Ureter (tissue), 1 donor: ENCODE results near the gene MRGPRD. TPM values are rescaled to one million over a fixed set of nuclear protein-coding genes. Genes with fewer than 3 reads are reported as not detected.
A peak's percentile ranks its signal among the peaks of the same experiment; 100 is the strongest.
"Not testable (repeated sequence)": the region's sequence is repeated elsewhere in the genome, so short reads cannot be mapped to it uniquely, and the experiment has no call there.

Experiments
- DNase-seq: peaks from one replicate; pipeline ENCODE4 v3.0.0-alpha.2; 2020; ENCODE audit warnings: low spot score
- total RNA-seq: library from RNA; stranded (reverse); gene quantifications from one replicate; pipeline ENCODE4 v1.2.4, GENCODE V29; 2023
- donor health status: DM: yes; HTN: yes; CAD: no.

The MRGPRD gene
- total RNA-seq, 1 donor from 2014 or later = not detected

DNA sequence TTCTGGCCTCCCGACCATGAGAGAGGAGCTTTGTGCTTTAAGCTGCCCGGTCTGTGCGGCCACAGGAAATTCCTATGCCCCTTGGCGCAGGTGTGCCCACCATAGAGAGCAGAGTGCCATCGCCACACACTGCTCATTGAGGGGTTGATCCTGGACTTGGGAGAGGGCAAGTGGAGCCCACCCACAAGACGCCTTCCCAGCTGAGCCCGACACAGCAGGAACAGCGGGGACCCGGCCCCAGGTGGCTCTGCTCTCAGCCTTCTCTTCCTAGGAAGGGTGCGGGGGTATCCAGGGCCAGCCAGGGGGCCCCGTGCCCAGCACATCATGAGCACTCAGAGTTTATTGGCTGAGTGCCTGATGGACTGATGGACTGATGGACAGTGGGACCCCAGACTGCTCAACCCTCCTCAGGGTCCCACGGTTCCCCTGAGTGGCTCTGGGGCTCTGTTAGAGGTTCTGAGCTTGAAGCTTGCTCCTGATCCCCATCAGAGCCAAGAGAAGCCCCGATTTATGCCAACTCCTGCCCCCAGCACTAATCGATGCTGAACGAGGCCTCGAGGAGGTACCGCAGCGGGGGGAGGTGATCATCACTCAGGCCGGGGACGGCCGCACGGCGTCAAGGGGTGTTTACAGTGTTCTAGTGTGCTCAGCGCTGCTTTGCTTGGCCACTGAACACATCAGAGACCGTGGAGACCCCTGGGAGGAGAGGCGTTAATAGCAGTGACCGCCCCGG is 13.5 kb upstream of the MRGPRD start:
- peak; percentile 40 for DNase-seq

DNA sequence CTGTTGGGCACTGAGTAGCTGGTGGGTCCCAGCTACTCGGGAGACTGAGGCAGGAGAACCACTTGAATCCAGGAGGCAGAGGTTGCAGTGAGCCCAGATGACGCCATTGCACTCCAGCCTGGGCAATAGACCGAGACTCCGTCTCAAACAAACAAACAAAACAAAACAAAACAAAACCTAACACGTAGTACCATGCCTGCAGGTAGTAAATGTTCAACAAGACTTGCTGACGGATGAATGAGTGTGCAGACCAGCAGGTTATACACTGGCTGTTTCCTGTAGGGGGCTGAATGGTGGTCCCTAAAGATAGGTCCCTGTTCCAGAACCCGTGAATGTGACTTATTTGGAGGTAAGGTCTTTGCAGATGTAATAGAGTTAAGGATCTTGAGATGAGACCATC is 12.8 kb upstream of the MRGPRD start:
- peak; percentile 17 for DNase-seq

DNA sequence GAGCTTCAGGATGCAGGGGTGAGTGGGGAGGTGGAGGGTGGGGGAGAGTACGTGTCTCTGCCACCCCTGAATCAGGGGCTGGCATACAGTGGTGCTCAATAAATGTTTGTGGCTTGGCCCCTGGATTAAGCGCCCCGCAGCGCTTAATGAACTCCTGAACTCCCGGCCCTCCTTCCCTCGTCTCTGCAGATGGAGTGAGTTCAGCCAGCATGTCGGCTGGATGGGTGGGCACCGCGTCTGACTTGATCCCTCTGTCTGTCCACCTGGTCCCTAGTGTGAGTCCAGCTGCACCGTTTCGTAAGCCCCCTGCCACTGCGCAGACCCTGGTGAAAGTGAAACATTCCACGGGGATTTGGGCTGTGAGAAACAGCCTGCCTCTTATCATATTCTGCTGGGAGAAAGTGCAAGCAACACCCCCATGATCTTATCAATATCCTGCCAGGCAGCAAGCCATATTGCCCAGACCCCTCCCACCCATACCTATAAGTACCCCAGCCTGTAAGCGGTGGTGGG is 12.0 kb upstream of the MRGPRD start:
- DNase-seq = peak; percentile 29

DNA sequence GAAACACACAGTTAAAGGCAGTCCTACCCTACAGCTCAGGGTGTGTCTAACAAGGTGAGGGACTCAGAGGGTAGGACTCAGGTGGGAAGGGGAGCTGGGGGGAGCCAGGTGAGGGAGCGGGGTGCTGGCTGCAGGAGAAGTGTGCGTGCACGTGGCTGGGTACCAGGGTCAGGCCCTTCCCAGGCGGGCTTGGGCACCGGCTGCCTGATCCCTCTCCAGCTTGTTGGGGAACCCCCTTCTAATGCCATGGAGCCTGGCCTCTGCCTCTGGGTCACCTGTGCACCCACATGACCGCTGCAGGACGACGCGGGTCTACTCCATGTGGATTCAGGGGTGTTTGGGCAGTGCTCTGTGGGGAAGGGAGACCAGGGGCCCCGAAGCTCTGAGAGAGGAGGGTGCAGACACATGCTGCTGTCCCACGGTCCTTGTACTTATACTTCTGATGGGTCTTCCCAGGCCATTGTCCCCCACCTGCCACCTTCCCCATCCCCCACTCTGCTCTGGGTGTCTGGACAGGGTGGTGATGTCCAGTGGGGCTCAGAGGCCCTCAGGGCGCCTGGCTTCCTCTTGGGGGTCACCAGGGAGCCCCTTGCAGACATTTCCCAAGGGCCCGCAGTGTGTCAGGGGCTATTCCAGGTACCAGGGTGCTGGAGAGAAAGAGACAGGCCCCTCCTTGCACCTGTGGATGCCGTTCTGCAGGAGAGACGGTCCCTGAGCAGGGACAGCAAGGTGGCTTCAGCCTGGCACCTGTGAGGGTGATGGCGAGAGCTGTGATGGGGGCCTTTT is 10.4 kb upstream of the MRGPRD start:
- DNase-seq = peak; percentile 41

DNA sequence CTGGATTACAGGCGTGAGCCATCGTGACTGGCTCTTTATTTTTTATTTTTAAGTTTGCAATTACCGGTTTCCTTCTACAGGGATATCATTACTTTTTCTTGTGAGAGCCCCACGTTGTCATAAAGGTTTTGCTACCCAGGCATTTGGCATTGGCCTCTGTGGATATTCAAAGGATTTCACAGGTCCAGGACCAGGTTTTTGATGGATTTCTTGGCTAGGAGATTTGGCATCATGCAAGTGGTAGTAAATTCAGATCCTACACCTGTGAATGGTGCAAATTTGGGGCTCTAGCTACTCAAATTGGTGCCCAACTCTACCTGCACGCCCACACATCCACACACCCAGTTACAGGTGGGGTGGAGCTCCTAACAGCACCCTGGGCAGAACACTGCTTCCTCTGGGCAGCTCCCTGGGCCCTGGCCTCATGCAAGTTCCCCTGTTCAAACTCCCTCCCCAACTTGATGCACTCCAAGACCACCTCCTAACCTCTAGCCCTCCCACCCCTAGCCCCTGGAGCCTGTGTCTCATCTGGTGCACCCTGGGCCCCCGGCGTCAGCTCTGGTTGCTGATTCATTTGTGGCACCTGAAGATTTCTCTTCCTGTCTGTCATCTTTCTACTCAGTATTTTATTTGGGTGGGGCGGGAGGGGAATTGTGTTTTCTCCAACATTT is 9.3 kb upstream of the MRGPRD start:
- peak; percentile 36 for DNase-seq

DNA sequence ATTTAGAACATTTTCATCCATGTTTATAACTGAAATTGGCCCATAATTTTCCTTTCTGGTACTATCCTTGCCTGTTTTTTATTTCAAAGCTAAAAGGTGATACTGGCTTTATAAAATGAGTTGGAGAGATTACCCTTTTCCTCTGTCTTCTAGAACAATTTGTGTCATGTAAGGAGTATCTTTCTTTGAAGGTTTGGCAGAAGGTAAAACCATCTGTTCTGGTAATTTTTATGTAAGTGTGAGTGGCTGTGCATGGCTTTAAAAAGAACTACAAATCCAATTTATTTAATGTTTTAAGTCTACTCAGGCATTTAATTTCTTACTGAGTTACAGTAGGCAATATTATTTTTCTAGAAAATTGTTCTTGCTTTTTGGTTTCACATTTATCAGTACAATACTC is 7.7 kb upstream of the MRGPRD start:
- no peak for DNase-seq

DNA sequence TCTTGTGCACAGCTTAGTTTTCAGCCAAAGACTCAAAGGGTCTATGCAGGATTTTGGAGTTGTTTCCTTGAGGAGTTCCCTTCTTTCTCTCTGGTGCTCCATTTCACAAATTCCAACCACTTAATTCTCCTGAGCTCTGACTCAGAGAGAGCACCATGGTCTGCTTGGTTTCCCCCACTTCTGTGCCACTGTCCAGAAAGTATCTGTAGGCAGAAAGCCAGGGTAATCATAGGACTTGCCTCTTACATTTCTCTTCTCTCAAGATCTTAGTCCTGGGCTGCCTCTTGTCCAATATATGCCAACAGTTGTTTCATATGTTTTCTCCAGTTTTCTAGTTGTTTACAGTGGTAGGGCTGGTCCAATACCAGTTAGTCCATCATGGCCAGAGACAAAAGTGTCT is 6.4 kb upstream of the MRGPRD start:
- DNase-seq = no peak

DNA sequence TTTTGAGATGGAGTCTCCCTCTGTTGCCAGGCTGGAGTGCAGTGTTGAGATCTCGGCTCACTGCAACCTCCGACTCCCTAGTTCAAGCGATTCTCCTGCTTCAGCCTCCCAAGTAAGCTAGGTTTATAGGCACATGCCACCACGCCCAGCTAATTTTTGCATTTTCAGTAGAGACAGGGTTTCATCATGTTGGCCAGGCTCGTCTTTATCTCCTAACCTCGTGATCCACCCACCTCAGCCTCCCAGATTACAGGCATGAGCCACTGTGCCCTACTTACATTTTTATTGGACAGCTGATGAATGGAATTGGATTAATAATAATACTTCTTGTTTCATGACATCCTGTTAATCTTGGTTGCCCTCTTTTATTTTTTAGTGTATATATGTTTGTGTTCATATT is 3.0 kb upstream of the MRGPRD start:
- DNase-seq = no peak

DNA sequence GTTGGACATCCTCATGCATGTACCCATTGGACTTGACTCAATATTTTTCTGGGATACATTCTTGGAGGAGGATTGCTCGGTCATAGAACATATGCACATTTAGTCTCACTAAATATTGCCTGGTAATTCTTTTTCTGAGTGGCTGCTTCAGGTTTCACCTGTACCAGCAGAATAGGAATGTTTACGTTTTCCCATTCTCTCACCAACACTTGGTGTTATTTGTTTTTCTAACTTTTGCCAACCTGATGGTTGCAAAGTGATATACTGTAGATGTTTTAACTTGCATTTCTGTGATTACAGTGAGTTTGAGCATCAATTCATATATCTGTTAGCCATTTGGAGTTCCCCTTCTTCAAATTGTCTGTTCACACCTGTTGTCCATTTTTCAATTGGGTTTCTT is 1.3 kb upstream of the MRGPRD start:
- no peak for DNase-seq

DNA sequence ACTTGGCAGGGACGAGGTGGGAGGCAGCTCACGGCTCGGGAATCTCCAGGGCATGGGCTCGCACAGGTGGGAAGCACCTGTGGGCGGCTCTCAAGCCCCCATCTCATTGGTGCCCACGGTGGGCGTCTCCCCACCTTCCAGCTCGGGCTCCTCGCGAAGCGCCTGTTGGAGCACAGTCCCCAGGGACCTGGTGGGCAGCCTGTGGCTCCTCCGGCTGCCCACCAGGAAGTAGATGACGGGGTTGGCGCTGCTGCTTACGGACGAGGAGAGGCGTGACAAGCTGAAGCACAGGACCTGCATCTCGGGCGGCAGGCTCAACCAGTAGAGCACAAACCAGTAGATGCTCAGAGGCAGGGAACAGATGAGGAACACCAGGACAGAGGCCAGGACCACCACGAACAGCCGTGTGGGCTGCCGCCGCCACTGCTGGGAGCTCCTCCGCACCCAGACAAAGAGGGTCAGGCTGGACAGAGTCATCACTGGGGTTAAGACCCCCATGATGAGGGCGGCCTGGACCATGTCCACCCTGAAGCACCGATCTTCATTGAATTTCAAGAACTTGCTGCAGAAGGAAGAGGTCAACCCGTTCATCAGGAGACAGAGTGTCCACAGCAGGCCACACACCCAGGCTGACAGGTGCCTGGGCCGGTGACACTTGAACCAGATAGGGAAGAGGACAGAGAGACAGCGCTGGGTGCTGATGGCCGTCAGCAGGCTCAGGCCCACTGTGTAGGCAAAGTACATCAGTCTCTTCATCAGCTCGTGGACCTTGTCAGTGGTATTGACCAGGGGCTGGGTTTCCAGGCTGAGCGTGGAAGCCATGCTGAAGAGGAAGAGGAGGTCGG is 633 bp downstream of the MRGPRD start:
- DNase-seq = no peak

DNA sequence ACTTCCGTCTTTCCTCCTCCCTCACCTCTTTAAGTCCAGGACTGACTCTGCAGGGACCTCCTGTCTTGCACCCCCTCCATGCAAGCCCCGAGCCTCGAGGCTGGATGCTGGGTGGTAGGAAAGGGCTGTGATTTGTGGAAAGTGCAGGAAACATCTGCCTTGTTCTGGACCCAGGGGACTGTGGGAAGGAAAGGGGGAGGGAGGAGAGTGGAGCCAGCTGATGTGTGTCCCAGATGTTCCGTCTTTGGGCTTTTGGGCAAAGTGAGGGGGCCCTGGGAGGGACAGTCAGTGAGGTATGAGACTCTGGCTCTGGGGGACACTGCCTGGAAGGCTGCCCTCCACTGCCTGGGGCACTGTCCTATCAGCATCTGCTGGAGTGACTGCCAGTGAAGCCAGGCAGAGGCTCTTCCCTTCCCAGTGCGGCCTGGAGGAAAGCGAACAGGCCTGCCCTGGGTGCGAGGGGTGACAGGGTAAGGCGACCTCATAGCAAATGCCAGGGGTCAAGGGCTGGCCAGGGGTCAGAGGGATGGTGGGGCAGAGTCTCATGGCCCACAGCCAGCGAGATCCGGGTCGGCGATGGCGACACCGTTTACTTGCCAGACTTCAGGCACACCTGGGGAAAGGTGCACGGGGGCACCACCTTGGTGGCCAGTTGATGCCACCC is 1.7 kb downstream of the MRGPRD start:
- DNase-seq = no peak

DNA sequence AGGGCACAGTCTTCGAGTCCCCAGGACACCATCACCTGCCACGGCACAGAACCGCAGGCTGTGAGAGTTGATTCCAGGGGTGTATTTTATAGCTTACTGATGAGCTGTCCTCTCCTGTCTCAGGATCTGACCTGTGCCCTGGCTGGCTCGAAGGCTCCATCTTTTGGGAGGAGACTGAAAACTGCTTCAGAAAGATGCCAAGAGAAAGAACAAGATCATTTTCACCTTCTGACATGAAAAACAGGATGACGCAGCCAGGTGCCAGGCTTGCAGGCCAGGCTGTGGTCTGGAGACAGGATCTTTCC is 2.2 kb downstream of the MRGPRD start:
- no peak for DNase-seq

DNA sequence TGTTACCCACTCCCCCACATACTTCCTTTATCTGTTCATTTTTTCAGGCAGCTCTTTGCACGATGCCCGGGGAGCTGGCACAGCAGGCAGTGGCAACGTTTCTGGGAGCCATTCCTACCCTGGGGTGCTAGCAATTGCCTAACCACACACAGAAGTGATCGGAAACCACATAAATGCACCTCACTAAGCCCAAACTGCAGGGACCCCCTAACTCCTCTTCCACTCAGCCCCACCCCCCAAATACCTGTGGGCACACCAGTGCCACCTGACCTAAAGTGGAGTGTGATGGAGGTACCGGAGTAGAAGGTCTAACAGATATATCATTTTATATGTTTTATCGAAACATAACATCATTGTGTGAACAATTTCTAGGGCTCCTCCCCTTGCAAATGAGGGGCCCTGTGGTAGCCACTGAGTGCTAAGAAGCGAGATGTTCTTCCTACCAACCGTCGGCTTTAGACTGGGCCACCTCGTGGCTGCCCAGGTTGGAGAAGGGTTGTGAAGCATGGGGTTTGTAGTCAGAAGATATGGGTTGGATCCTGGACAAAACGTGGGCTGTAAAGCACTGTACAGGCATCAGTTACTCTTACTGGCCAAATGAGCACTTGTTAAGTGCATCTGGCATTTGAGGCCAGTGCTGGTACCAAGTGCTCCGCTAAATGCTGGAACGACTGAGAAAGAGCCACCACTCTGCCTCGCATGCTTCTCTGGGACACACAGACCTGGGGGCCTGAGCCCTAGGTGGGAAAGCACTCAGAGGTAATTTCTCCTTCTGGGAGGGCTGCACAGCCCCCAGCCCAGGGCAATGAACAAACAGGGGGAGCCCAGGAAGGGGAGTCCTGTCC is 2.8 kb downstream of the MRGPRD start:
- DNase-seq = no peak

DNA sequence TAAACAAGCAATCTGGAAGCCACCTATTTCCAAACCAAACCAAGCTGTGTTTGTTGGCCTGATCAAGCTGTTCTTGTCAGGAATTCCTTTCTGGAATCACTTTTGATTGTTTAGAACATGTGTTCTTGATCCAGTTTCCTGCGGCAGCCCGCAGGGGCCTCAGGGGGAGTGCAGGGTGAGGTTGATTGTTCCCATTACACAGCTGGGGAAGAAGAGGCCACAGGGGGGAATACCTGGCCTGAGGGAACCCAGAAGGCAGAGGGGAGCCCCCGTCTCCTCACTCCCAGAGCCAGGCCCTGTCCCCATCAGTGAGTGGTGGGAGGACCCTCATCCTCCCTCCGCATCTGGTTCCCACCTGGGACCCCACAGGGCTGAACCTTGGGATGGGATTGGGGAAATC is 4.2 kb downstream of the MRGPRD start:
- DNase-seq = no peak

DNA sequence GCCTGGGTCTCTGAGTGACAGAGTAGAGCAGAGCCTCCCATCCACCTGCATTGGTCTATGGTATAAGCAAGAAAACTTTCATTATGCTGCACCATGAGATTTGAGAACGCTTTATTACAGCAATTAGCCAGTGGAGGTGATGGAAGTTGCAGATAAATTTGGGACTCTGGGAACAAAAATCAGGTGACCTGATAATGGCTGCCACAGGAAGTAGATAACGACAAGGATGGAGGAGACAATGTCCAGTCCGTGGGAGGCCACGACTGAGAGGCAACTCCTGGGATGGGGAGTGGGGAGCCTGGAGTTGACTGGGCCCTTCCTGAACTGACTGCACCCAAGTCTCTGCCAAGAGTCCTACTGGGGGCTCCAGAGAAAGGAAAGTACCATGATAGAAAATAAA is 4.7 kb downstream of the MRGPRD start:
- DNase-seq = no peak

DNA sequence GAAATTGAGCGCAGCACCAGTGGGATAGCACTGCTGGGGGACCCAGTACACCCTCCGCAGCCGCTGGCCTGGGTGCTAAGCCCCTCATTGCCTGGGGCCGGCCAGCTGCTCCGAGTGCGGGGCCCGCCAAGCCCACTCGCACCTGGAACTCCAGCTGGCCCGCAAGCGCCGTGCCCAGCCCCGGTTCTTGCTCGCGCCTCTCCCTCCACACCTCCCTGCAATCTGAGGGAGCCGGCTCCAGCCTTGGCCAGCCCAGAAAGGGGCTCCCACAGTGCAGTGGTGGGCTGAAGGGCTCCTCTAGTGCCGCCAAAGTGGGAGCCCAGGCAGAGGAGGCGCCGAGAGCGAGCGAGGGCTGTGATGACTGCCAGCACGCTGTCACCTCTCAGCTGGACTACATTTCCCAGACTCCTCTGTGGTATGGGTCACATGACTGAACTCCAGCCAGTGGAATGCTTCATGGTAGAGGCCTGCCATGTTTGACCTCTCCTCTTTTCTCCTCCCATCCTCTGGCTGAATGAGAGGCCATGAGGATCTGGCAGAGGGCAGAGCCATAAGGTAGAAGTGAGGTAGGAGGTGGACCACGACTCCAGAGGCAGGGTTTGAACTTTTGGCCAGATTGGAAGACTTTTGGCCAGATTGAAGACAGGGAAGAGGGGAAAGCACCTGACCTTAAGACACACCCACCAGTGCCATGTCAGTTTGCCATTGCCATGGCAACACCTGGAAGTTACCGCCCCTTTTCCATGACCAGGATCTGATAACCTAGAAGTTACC is 6.2 kb downstream of the MRGPRD start:
- no peak for DNase-seq

DNA sequence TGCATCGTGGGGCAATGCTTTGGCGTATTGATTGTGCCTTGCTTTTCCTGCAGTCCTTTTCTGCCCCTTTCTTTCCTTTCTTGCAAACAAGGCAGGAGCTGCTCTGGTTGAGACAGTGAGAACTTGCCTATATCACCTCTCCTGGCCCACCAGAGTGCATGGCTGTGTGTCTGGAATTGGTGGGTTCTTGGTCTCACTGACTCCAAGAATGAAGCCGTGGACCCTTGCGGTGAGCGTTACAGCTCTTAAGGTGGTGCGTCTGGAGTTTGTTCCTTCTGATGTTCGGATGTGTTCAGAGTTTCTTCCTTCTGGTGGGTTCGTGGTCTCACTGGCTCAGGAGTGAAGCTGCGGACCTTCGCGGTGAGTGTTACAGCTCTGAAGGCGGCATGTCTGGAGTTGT is 7.1 kb downstream of the MRGPRD start:
- DNase-seq = not testable (repeated sequence)

DNA sequence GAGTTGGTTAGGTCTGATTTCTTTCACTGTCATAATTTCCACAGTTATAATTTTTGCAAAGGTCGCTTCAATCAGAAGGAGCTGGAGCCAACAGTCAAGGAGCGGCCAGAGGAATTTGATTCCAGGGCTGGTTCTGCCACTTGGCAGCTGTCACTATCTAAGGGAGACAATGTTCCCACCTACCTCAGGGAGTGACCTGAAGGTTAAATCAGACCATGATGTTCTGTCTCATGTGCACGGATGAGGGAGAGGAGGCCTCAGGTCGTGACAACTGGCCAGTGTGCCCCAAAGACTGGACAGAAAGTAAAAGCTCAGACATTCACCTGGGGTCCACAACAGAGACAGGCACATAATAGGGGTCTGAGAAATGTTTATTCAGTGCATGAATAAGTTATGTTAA is 7.6 kb downstream of the MRGPRD start:
- DNase-seq = no peak

DNA sequence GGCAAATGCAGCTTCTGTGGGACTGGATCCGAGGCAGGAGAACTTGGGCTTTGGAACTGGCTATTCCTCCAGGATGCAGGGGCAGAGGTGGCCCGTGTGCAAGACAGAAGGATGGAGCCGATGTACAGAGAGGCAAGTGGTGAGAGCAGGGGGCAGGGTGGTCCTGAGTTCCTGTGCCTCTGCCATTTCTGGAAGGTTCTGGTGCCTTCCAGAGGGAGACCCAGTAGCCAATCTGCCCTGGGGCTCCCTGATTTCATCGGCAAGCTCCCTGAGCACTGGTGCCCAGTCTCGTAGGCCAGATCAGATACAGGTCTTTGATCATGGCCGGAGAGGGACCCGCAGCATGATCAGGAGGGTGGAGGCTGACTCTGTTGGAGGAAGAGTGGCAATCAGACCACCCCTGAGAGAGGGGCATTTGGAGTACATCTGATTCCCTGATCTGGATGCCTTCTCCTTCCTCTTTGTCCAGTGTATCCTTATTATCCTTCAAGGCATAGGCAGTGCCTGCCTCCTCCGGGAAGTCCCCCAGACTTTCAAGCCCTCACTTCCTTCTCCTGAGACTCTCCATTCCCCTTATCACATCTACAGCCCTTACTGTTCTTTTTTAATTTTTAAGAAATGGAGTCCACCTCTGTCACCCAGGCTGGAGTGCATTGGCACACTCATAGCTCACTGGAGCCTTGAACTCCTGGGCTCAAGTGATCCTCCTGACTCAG is 9.7 kb downstream of the MRGPRD start:
- no peak for DNase-seq
